Astrocyte (in vitro differentiated cells and primary cell): Measurements from ENCODE around the gene PRSS57.

Experiments
- EZH2 ChIP-seq: IDR thresholded peaks from 2 replicates; pipeline ENCODE4 v1.6.1; 2012; ENCODE audit warnings: mild to moderate bottlenecking, low read length, inconsistent platforms; ENCODE audit not compliant: insufficient read depth
- TF ChIP-seq, protein P1 (sequence below): IDR thresholded peaks from 2 replicates; pipeline ENCODE4 v1.5.1; 2011; ENCODE audit warnings: low read depth, mild to moderate bottlenecking, inconsistent platforms, low read length, moderate library complexity; ENCODE audit not compliant: insufficient read depth

- TF ChIP-seq, protein P1, sequence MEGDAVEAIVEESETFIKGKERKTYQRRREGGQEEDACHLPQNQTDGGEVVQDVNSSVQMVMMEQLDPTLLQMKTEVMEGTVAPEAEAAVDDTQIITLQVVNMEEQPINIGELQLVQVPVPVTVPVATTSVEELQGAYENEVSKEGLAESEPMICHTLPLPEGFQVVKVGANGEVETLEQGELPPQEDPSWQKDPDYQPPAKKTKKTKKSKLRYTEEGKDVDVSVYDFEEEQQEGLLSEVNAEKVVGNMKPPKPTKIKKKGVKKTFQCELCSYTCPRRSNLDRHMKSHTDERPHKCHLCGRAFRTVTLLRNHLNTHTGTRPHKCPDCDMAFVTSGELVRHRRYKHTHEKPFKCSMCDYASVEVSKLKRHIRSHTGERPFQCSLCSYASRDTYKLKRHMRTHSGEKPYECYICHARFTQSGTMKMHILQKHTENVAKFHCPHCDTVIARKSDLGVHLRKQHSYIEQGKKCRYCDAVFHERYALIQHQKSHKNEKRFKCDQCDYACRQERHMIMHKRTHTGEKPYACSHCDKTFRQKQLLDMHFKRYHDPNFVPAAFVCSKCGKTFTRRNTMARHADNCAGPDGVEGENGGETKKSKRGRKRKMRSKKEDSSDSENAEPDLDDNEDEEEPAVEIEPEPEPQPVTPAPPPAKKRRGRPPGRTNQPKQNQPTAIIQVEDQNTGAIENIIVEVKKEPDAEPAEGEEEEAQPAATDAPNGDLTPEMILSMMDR: no peak
- TF ChIP-seq EZH2: no peak
Measured at GRCh38 chr19:729965-730668, 34.9 kb upstream of the PRSS57 start.
